Fibroblast of lung (primary cell): ENCODE measurements around the gene NPC1L1. TPM values are rescaled to one million over a fixed set of nuclear protein-coding genes. Genes with fewer than 3 reads are reported as not detected.

ENCODE experiments used
- DNase-seq, 2 donors: peaks; one replicate each; pipeline versions ENCODE4 v3.0.0 to v3.0.0-alpha.2; 2010; ENCODE audit warnings: low read depth in 2 of 2
- H2AFZ ChIP-seq: 2 replicates; pipeline ENCODE4 v1.5.1; 2012; ENCODE audit warnings: low read length, control low read depth, inconsistent platforms
- H3K27ac ChIP-seq: 2 replicates; pipeline ENCODE4 v1.5.1; 2011; ENCODE audit warnings: low read length, control low read depth; ENCODE audit not compliant: insufficient read depth
- H3K27me3 ChIP-seq: 2 replicates; pipeline ENCODE4 v1.5.1; 2011; ENCODE audit warnings: mild to moderate bottlenecking, low read length; ENCODE audit not compliant: control insufficient read depth, insufficient read depth
- H3K36me3 ChIP-seq: 2 replicates; pipeline ENCODE4 v1.5.1; 2011; ENCODE audit warnings: low read length; ENCODE audit not compliant: control insufficient read depth, insufficient read depth
- H3K4me1 ChIP-seq: 2 replicates; pipeline ENCODE4 v1.5.1; 2011; ENCODE audit warnings: low read length; ENCODE audit not compliant: control insufficient read depth, insufficient read depth; ENCODE audit errors: extremely low read depth
- H3K4me2 ChIP-seq: 2 replicates; pipeline ENCODE4 v1.5.1; 2011; ENCODE audit warnings: low read length, control low read depth; ENCODE audit not compliant: insufficient read depth; ENCODE audit errors: extremely low read depth
- H3K4me3 ChIP-seq, 4 experiments: fragments of 200-600 bp in 1 of 4; sonication (generic) in 1 of 4; replicated peaks in 1 of 4; 2 replicates each; pipeline ENCODE4 v1.5.1; 2011 to 2016; ENCODE audit warnings: low read length in 4 of 4, low read depth in 3 of 4, mild to moderate bottlenecking in 3 of 4, control low read depth in 2 of 4, inconsistent platforms in 1 of 4, mixed read lengths in 1 of 4; ENCODE audit not compliant: insufficient read depth in 1 of 4; ENCODE audit errors: control extremely low read depth in 1 of 4
- H3K79me2 ChIP-seq: 2 replicates; pipeline ENCODE4 v1.5.1; 2012; ENCODE audit warnings: mild to moderate bottlenecking, low read length, inconsistent platforms; ENCODE audit not compliant: control insufficient read depth, insufficient read depth
- H3K9ac ChIP-seq: 2 replicates; pipeline ENCODE4 v1.5.1; 2011; ENCODE audit warnings: mild to moderate bottlenecking, low read length, control low read depth; ENCODE audit not compliant: insufficient read depth
- H3K9me3 ChIP-seq: 2 replicates; pipeline ENCODE4 v1.5.1; 2012; ENCODE audit warnings: low read depth, low read length; ENCODE audit not compliant: control insufficient read depth, insufficient read depth
- H4K20me1 ChIP-seq: 2 replicates; pipeline ENCODE4 v1.5.1; 2011; ENCODE audit warnings: low read length; ENCODE audit not compliant: control insufficient read depth, insufficient read depth; ENCODE audit errors: extremely low read depth
- CTCF ChIP-seq, 2 donors: IDR thresholded peaks in 1 of 2; conservative IDR thresholded peaks in 1 of 2; 1 replicate in 1 of 2; 2 replicates in 1 of 2; pipeline ENCODE4 v1.5.1; 2011 to 2012; ENCODE audit warnings: low read length in 2 of 2, control low read depth in 1 of 2, inconsistent platforms in 1 of 2, low read depth in 1 of 2, mild to moderate bottlenecking in 1 of 2
- EZH2 ChIP-seq: IDR thresholded peaks from 2 replicates; pipeline ENCODE4 v1.5.1; 2012; ENCODE audit warnings: low read length, control low read depth, mild to moderate bottlenecking; ENCODE audit errors: missing control alignments
- polyA plus RNA-seq, 2 donors: library from polyadenylated mRNA; depleted of rRNA in 1 of 2; stranded (reverse) in 1 of 2; unstranded in 1 of 2; fragments of >200 nt; gene quantifications; 2 replicates each; pipeline ENCODE4 v1.2.1, GENCODE V29; 2011 to 2012; ENCODE audit warnings: missing spikeins in 1 of 2
- total RNA-seq: library from RNA; depleted of rRNA; stranded (reverse); fragments of >200 nt; gene quantifications from 2 replicates; pipeline ENCODE4 v1.2.1, GENCODE V29; 2014

The NPC1L1 gene
- total and polyA plus RNA-seq, 2 donors (not counting 1 experiment from before 2014, with no cell fraction given), result under 0.01 to 0.05 TPM

- DNase-seq, result no peak
- Histone ChIP-seq H3K79me2 (no peaks in the 10 kb centered on the region), H3K9me3 (no peaks in the 10 kb centered on the region), H2AFZ (no peak overlapping the region), H3K36me3 (no peaks in the 10 kb centered on the region), H4K20me1 (no peaks in the 10 kb centered on the region), H3K9ac (no peak overlapping the region), H3K4me1 (no peaks in the 10 kb centered on the region), H3K4me3 (no peak overlapping the region), H3K27ac (no peak overlapping the region), H3K4me2 (no peak overlapping the region), H3K27me3 (peaks cover 7% of the 10 kb centered on the region)
- TF ChIP-seq EZH2, result no peak
- no peak for TF ChIP-seq CTCF (conservative IDR thresholded peaks at IDR 0.05 in 1 of 2, IDR thresholded peaks at IDR 0.05 in 1 of 2; ENCODE audit: low read depth in 1 of 2, low read length in 2 of 2)
These were observed 22.4 kb downstream of the NPC1L1 start for GRCh38 chr7:44518761-44519160.

GRCh38 chr7:44517175-44517574, 24.0 kb downstream of the NPC1L1 start:
- no peak overlapping the region for H3K9ac ChIP-seq

GRCh38 chr7:44515590-44516268, 25.4 kb downstream of the NPC1L1 start:
- no peak overlapping the region for H3K4me2 ChIP-seq
- H3K4me3 ChIP-seq, result no peak overlapping the region
- H3K9me3 ChIP-seq, result no peaks in the 10 kb centered on the region
- no peak overlapping the region for H3K9ac ChIP-seq
- TF ChIP-seq CTCF (conservative IDR thresholded peaks at IDR 0.05 in 1 of 2, IDR thresholded peaks at IDR 0.05 in 1 of 2; ENCODE audit: low read depth in 1 of 2, low read length in 2 of 2) (no peak), EZH2 (no peak)
- no peak overlapping the region for H3K27ac ChIP-seq
- no peaks in the 10 kb centered on the region for H3K79me2 ChIP-seq
- no peaks in the 10 kb centered on the region for H4K20me1 ChIP-seq
- H3K4me1 ChIP-seq, result no peaks in the 10 kb centered on the region
- H2AFZ ChIP-seq, result no peak overlapping the region
- no peaks in the 10 kb centered on the region for H3K36me3 ChIP-seq
- no peak for DNase-seq
- H3K27me3 ChIP-seq, result peaks cover 2% of the 10 kb centered on the region

More at GRCh38 chr7:44517175-44517574, 24.0 kb downstream of the NPC1L1 start:
- Histone ChIP-seq H4K20me1 (no peaks in the 10 kb centered on the region), H3K36me3 (no peaks in the 10 kb centered on the region), H2AFZ (no peak overlapping the region), H3K79me2 (no peaks in the 10 kb centered on the region), H3K4me3 (no peak overlapping the region), H3K27me3 (peaks cover 4% of the 10 kb centered on the region), H3K4me1 (no peaks in the 10 kb centered on the region), H3K27ac (no peak overlapping the region), H3K4me2 (no peak overlapping the region), H3K9me3 (no peaks in the 10 kb centered on the region)
- TF ChIP-seq CTCF (conservative IDR thresholded peaks at IDR 0.05 in 1 of 2, IDR thresholded peaks at IDR 0.05 in 1 of 2; ENCODE audit: low read depth in 1 of 2, low read length in 2 of 2) (no peak), EZH2 (no peak)
- DNase-seq, result no peak
